Lung (tissue), 12 donors: ENCODE results near the gene BTBD1. TPM values are rescaled to one million over a fixed set of nuclear protein-coding genes. Genes with fewer than 3 reads are reported as not detected.

Experiments used
- ATAC-seq: fragments of 200-7000 bp; cut with Tn5 transposase; one replicate; pipeline ENCODE4 v1.9.1; 2020; ENCODE audit warnings: moderate number of reproducible peaks; ENCODE audit not compliant: insufficient read depth, low FRiP score
- DNase-seq, 3 donors: peaks; one replicate each; pipeline ENCODE4 v3.0.0-alpha.2; 2013 to 2017
- H3K27ac ChIP-seq, 2 donors: one replicate each; pipeline ENCODE4 v1.5.1; 2013; ENCODE audit warnings: mild to moderate bottlenecking in 2 of 2, moderate library complexity in 2 of 2, control low read depth in 1 of 2, inconsistent platforms in 1 of 2, low read depth in 1 of 2, low read length in 1 of 2
- H3K27me3 ChIP-seq, 3 donors: one replicate each; pipeline ENCODE4 v1.5.1; 2013; ENCODE audit warnings: low read length in 2 of 3; ENCODE audit not compliant: control insufficient read depth in 3 of 3, insufficient read depth in 3 of 3
- H3K36me3 ChIP-seq, 4 donors: one replicate each; pipeline ENCODE4 v1.5.1; 2013; ENCODE audit warnings: low read length in 4 of 4, mild to moderate bottlenecking in 1 of 4, moderate library complexity in 1 of 4; ENCODE audit not compliant: control insufficient read depth in 4 of 4, insufficient read depth in 4 of 4
- H3K4me1 ChIP-seq, 5 donors: one replicate each; pipeline ENCODE4 v1.5.1; 2013; ENCODE audit warnings: low read length in 5 of 5, mild to moderate bottlenecking in 2 of 5, moderate library complexity in 1 of 5; ENCODE audit not compliant: control insufficient read depth in 5 of 5, insufficient read depth in 5 of 5
- H3K4me3 ChIP-seq: one replicate; pipeline ENCODE4 v1.5.1; 2013; ENCODE audit warnings: mild to moderate bottlenecking, control low read depth, moderate library complexity
- H3K9ac ChIP-seq, 2 donors: one replicate each; pipeline ENCODE4 v1.5.1; 2013; ENCODE audit warnings: low read length in 2 of 2, control low read depth in 1 of 2; ENCODE audit not compliant: insufficient read depth in 1 of 2
- H3K9me3 ChIP-seq, 4 donors: one replicate each; pipeline ENCODE4 v1.5.1; 2013; ENCODE audit warnings: low read length in 3 of 4, mild to moderate bottlenecking in 1 of 4, moderate library complexity in 1 of 4; ENCODE audit not compliant: control insufficient read depth in 4 of 4, insufficient read depth in 3 of 4
- CTCF ChIP-seq: IDR thresholded peaks from 2 replicates; pipeline ENCODE4 v1.5.1; 2012; ENCODE audit warnings: mild to moderate bottlenecking; ENCODE audit errors: control extremely low read depth, extremely low read depth
- WGBS, 2 donors: extraction: QIAGEN DNeasy Blood & Tissue Kit; methylation state at CpG; one replicate each; pipeline ENCODE4 v1.1.7; 2013; 5-methylcytosine and 5-hydroxymethylcytosine counted together
- polyA plus RNA-seq, 2 donors: library from polyadenylated mRNA; stranded (reverse); fragments of 200-250 nt; gene quantifications; one replicate each; pipeline ENCODE4 v1.2.1, GENCODE V29; 2013
- total RNA-seq, 2 donors: library from RNA; depleted of rRNA in 1 of 2; stranded (reverse); fragments of >200 nt in 1 of 2; gene quantifications; one replicate each; pipeline ENCODE4 v1.2.1, GENCODE V29; 2014 to 2021
- donor health status: control.
- donor health status: control.
- donor health status: Bipolar disorder and iron deficiency.
- donor health status: healthy.
- donor health status: DM: yes; HTN: yes; CAD: no.

The BTBD1 gene
- total and polyA plus RNA-seq, 4 donors = 10.7 to 71.0 (median 37.0) TPM

GRCh38 chr15:83082730-83083386, 15.8 kb upstream of the BTBD1 start:
- WGBS, 2 donors = 74 to 79% methylated on average over 5 of the region's 5 CpGs
- DNase-seq (no peak), ATAC-seq (no peak)
- no peaks in the 10 kb centered on the region for H3K36me3 ChIP-seq
- H3K9ac ChIP-seq = no peak overlapping the region
- TF ChIP-seq CTCF = no peak
- H3K4me1 ChIP-seq = peaks cover 0 to 3% (median 0%) of the 10 kb centered on the region in 5 donors
- no peak overlapping the region for H3K4me3 ChIP-seq
- H3K27ac ChIP-seq = no peak overlapping the region
- peaks cover 0 to 6% (median 5%) of the 10 kb centered on the region in 3 donors for H3K27me3 ChIP-seq
- H3K9me3 ChIP-seq = peaks cover 0 to 2% (median 0%) of the 10 kb centered on the region in 4 donors

DNA sequence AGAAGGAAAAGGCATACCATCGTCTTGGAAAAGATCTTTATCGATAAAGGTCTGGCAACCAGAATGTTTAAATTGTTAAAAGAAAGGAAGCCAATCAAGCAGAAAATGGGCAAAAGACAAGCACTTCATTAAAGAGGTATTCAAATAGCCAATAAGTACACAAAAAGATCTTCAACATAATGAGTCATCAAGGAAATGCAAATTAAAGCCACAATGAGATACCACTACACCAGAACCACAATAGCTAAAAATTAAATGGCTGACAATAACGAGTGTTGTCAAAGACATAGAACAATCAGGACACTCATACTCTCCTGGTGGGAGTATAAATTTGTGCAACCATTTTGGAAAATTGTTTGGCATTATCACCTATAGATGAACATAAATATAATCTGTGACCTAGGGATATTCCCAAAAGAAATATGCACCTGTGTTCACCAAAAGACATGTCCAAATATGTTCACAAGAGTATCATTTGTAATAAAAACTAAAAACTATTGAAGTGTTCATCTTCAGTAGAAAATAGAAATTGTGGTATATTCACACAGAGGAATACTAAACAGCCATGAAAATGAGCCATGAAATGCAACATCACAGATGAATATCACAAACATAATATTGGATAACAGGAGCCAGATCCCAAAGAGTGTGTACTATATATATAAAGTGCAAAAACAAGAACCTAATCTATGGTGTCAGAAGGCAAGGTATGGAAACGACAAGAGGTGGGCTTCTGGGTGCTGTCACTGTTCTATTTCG, 14.4 kb upstream of the BTBD1 start:
- no peak overlapping the region for H3K4me3 ChIP-seq
- DNase-seq (no peak), ATAC-seq (no peak)
- peaks cover 0 to 2% (median 0%) of the 10 kb centered on the region in 4 donors for H3K9me3 ChIP-seq
- 73 to 82% methylated on average over 5 of the region's 5 CpGs for WGBS, 2 donors
- no peak overlapping the region for H3K9ac ChIP-seq
- H3K36me3 ChIP-seq = no peaks in the 10 kb centered on the region
- no peak for TF ChIP-seq CTCF
- H3K4me1 ChIP-seq = peaks cover 0 to 3% (median 0%) of the 10 kb centered on the region in 5 donors
- H3K27ac ChIP-seq = no peak overlapping the region
- peaks cover 0 to 6% (median 6%) of the 10 kb centered on the region in 3 donors for H3K27me3 ChIP-seq

GRCh38 chr15:83078712-83079111, 11.7 kb upstream of the BTBD1 start:
- Histone ChIP-seq H3K4me3 (no peak overlapping the region), H3K27ac (no peak overlapping the region), H3K9me3 (peaks cover 0 to under 1% (median 0%) of the 10 kb centered on the region in 4 donors), H3K4me1 (peaks cover 0 to 2% (median 0%) of the 10 kb centered on the region in 5 donors), H3K27me3 (peaks cover 0 to 6% (median 6%) of the 10 kb centered on the region in 3 donors), H3K36me3 (no peaks in the 10 kb centered on the region), H3K9ac (no peak overlapping the region)
- WGBS, 2 donors = 77 to 86% methylated on average over 7 of the region's 7 CpGs
- TF ChIP-seq CTCF = no peak
- DNase-seq = no peak
- ATAC-seq = no peak
